HG03064 (cell line): ENCODE data around the gene PIEZO2.

Experiments
- ATAC-seq: cut with Tn5 transposase; IDR thresholded peaks from one replicate; pipeline ENCODE4 v1.9.1; 2021; ENCODE audit warnings: low read depth; ENCODE audit not compliant: unreplicated experiment

Gene PIEZO2

DNA sequence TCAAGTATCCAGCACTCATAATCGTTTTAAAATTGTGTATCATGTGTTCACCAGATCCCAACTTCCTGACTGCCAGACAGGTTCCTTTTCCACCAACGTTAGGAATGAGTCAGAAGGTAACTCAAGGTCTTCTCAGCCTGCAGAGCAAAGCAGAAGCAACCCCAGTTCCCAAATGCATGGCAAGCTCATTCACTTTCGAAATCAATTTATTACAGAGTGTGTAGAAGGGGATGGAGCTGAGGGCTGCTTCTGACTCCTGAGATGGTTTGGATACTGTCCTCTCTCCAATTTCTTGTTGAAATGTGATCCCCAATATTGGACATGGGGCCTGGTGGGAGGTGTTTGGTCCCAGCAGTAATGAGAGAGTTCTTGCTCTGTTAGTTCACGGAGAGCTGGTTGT, 114.5 kb downstream of the PIEZO2 start:
- no peak for ATAC-seq

DNA sequence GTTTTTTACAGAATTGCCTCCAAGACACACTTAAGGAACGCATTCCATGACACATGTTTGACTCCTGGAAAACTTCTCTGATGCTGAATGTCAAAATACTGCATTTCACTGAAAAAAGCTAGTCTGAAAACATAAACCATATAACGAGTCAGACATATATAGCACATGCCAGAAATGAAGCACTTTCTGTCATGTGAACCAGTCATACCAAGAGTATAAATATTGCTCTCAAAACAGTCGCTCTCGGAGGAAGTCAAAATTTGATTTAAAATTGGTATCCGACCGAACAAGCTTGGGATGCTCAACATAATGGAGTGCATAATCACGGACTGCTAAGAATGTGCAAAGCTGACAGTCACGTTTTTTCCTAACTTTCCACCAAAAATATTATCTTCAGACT, 115.9 kb downstream of the PIEZO2 start:
- no peak for ATAC-seq

- no peak for ATAC-seq
These were observed 117.4 kb downstream of the PIEZO2 start for GRCh38 chr18:11031966-11032365.

GRCh38 chr18:11029021-11029420, 120.3 kb downstream of the PIEZO2 start:
- no peak for ATAC-seq

- no peak for ATAC-seq
These were observed 121.5 kb downstream of the PIEZO2 start for GRCh38 chr18:11027862-11028261.

- no peak for ATAC-seq
These were observed 123.7 kb downstream of the PIEZO2 start for GRCh38 chr18:11025671-11026070.

DNA sequence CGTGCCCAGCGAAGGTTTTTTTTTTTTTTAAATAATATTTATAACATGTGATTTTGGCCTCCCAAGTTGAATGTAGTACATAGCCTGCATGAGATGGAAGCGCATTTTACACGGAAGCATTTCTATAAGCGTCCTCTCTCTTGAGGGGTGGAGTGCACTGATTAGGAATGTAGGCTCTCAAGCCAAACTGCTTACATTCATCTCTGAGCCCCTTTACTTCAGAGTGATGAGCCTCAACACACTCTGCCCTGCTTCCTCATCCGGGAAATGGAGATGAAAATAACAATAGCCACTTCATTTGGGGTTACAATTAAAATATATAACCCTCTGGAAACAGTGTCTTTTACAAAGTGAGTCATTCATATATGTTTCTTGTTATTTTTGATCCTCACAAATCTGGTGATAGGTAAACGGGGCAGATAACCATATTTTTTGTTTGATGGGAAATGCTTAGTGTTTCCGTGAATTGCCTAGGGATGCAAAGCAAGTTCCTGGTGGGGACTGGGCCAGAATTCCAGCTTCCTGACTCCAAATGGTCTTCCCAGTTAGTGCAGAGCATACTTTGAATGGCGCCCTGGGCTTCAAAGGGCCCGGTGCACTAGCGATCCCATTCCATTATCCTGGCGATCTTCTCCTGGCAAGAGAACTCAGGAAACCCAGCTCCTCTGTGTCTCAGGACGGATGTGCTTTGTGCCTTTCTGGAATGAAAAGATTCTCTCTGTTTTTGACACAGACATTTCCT, 124.3 kb downstream of the PIEZO2 start:
- no peak for ATAC-seq

DNA sequence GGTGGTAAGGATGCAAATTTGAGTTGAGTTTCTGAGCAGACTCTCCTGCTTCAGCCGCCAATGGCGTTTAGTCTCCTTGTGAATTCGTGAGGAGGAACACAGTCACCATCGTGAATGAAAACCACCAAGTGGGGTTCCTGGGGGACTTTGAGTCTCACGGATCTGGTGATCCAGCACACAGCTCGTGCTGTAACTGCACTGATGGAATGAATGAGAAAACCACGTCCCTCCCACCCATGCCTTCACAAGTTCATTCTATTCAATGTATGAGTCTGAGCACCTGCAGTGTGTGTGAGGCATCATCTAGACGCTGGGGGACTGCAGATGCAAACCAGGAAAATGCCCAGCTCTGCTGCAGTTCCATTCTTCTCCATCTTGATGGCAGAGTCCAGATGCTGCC, 127.9 kb downstream of the PIEZO2 start:
- ATAC-seq = no peak

GRCh38 chr18:11020877-11021414, 128.4 kb downstream of the PIEZO2 start:
- ATAC-seq = no peak

DNA sequence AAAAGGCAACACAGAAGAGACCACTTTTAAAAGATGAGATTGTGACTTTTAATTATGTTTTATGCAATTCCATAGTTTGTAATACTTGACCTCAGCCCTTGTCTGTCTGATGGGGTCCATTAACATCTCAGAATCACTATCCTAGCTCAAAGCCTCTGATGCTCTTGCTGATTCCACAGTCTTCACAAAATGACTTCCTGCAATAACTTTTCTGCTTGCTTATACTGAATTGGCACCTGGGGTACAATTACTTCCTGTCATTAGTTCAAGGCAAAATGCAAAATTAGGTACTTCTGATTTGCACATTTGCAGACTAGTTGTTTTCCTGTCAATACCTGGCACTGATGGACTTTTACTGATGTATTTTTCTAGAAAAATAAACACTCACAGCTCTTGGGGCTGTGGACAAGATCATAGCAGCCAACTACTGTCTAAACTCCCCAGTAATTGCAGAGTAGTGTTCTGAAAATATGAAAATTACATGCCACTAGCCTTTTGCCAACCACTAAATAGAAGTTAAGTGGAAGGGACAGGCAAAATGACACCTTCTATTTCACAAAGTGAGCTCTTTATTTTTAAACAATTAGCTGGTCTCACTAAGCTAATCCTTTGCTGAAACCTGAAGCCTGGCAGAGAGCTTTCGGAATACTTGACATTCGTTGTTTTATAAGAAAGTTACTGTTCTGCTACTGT, 129.1 kb downstream of the PIEZO2 start:
- ATAC-seq = no peak

GRCh38 chr18:11019295-11020105, 129.9 kb downstream of the PIEZO2 start:
- ATAC-seq = no peak

DNA sequence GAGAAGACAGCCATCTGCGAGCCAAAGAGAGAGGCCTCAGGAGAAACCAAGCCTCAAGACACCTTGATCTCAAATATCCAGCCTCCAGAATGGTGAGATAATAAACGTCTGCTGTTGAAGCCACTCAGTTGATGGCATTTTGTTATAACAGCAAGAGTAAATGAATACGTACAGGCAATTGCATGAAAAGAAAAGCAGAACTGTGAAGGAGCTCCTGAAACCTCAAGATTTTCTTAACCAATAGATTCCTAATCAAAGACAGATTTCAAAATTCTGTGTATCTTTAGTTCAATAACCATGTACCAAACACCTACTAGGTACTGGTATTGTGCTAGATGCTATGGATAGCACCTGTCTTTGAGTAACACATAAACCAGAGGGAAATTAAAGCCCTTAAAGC, 139.5 kb downstream of the PIEZO2 start:
- no peak for ATAC-seq

DNA sequence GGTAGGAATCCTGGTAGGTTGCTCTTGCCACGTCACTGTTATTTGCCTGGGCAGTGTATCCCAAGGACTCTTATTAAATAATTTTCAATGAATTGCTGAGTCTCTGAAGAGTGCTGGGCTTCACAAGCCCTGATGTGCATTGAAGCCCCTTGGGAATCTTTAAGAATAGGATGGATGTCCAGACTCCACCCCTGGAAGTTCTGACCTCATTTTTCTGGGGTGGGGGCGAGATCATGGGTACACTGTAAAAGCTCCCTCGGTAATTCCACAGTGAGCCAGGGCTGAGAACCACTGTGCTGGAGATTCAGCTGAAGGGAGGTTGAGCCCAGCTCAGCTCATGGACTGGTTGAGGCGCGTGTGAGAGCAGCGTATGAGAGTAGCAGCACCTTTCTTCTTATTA, 140.2 kb downstream of the PIEZO2 start:
- ATAC-seq = no peak

- no peak for ATAC-seq
These were observed 140.9 kb downstream of the PIEZO2 start for GRCh38 chr18:11008505-11008904.

GRCh38 chr18:11005528-11005927, 143.8 kb downstream of the PIEZO2 start:
- ATAC-seq = no peak

DNA sequence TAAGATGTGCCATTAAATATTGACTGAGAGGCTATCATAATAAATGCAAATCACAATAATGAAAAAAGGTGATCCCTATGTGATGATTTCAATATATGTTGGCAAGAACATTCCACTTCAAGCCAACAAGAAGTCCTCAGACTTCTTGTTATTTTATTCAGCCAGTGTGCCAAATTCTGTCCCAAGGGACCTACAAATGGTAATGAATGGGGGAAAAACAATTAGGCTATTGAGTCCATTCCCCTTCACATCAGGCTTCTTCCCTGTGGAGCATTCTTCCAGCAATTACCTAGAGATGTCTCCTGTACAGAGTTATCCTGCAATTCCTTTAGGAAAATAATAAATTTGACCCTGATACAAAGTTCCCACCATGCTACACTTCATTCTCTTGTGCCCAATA, 144.4 kb downstream of the PIEZO2 start:
- ATAC-seq = no peak

DNA sequence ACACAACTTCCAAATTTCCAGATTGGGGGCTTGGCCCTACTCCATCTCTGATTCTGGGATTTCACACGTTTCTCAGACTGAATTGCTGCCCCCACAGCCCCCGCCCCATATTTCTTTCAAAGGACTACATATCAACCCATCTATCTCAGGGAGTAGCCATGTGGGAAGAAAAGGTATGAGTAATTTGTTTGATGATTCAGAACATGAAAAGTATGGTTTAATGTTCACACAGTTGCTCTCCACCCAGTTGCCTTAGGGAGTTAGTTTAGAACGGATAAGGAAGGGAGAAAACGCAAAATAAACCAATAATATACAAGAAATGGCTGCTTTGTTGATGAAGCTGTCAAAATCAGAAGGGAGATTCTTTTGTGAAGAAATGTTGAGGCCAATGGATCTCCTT, 145.1 kb downstream of the PIEZO2 start:
- ATAC-seq = no peak

DNA sequence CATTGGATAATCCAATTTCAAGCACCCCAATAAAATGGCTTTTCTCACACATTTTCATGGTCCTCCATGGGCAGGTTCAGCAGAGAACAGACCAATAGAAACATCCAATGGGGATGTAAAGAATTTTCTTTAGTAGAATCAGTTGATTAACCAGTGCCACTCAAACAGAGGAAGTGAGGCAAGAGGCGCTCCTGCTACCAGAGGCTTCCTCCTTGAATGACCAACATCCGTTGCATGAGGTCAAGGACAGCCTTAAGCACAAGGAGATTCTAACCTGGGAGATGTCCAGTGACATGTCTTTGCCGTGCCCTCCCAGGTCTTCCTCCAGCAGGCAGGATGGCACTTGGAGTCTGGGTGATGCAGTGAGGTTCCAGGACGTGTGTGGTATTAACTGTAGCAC, 146.6 kb downstream of the PIEZO2 start:
- ATAC-seq = no peak

- no peak for ATAC-seq
These were observed 147.1 kb downstream of the PIEZO2 start for GRCh38 chr18:11002277-11002676.

GRCh38 chr18:11000071-11000470, 149.3 kb downstream of the PIEZO2 start:
- ATAC-seq = no peak

DNA sequence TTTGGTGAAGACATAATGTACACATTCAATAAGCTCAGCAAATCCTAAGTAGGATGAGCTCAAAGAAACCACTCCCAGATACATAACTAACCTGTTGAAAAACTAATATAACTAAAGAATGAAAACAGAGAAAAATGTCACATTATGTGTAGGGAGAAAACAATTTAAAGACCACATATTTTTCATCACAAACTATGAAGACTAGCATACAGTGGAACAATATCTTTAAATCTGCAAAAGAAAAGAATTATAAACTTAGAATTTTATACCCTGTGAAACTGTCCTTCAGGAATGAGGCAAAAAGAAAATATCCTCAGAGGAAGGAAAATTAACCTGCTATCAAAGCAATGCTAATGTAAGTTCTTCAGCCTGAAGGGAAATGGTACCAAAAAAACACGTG, 151.5 kb downstream of the PIEZO2 start:
- ATAC-seq = no peak
